GM18502 (cell line): ENCODE measurements around the gene MYO15A.
"Not testable (repeated sequence)": the region's sequence is repeated elsewhere in the genome, so short reads cannot be mapped to it uniquely, and the experiment has no call there.

Experiments used
- ATAC-seq: cut with Tn5 transposase; IDR thresholded peaks from one replicate; pipeline ENCODE4 v1.9.1; 2021; ENCODE audit warnings: mild to moderate bottlenecking; ENCODE audit not compliant: unreplicated experiment, poor library complexity

MYO15A gene

GRCh38 chr17:18203308-18203707 is 94.8 kb downstream of the MYO15A start:
- ATAC-seq = no peak

GRCh38 chr17:18205861-18206260 is 97.3 kb downstream of the MYO15A start:
- ATAC-seq = no peak

- ATAC-seq = no peak
Measured at GRCh38 chr17:18206962-18207361, 98.4 kb downstream of the MYO15A start.

- ATAC-seq = no peak
Measured at GRCh38 chr17:18208092-18208491, 99.5 kb downstream of the MYO15A start.

- no peak for ATAC-seq
Measured at GRCh38 chr17:18213666-18214270, 105.2 kb downstream of the MYO15A start.

GRCh38 chr17:18216906-18217305 is 108.3 kb downstream of the MYO15A start:
- not testable (repeated sequence) for ATAC-seq

- ATAC-seq = peak; percentile 44
Measured at GRCh38 chr17:18217412-18218015, 109.0 kb downstream of the MYO15A start.

- ATAC-seq = no peak
Measured at GRCh38 chr17:18218756-18219415, 110.3 kb downstream of the MYO15A start.

- no peak for ATAC-seq
Measured at GRCh38 chr17:18224053-18224386, 115.5 kb downstream of the MYO15A start.

- no peak for ATAC-seq
Measured at GRCh38 chr17:18224387-18225120, 116.0 kb downstream of the MYO15A start.

- ATAC-seq = peak; percentile 92
Measured at GRCh38 chr17:18225121-18225641, 116.6 kb downstream of the MYO15A start, which contains the start of gene LLGL1. TSS of gene LLGL1 (plus strand) at chr17:18225635. CDS start at chr17:18225683, 48 bp downstream.

GRCh38 chr17:18225642-18226283 is 117.2 kb downstream of the MYO15A start:
- ATAC-seq = peak; percentile 35

- ATAC-seq = no peak
Measured at GRCh38 chr17:18226284-18226945, 117.9 kb downstream of the MYO15A start.

- no peak for ATAC-seq
Measured at GRCh38 chr17:18227635-18228034, 119.1 kb downstream of the MYO15A start.

GRCh38 chr17:18228176-18228682 is 119.7 kb downstream of the MYO15A start:
- ATAC-seq = no peak

- ATAC-seq = no peak
Measured at GRCh38 chr17:18229254-18229653, 120.7 kb downstream of the MYO15A start.
